NCI-H2107 (cell line): ENCODE results near the gene CFAP58.
"Not testable (repeated sequence)": the region's sequence is repeated elsewhere in the genome, so short reads cannot be mapped to it uniquely, and the experiment has no call there.

Experiments used
- DNase-seq: peaks from one replicate; lab custom pipeline; 2025; lab: John Stamatoyannopoulos, UW

The CFAP58 gene

DNA sequence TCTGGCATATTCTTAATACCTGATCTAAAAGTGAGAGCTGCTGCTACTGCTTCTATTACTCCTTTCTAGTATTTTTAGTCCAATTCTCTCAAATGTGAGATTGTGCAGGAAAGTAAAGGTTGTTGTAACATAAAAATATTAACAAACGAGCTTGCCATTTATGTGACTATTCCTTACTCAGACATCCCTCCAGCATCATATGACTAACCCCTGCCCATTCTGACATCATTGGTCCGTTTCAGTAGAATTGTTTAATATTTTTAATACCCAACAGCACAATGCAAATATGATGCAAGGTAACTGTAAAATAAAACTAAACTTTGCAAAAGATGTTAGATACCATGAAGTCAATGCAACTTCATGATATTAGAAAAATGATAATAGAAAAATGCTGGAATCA lies 83.6 kb downstream of the CFAP58 start:
- DNase-seq = no peak

DNA sequence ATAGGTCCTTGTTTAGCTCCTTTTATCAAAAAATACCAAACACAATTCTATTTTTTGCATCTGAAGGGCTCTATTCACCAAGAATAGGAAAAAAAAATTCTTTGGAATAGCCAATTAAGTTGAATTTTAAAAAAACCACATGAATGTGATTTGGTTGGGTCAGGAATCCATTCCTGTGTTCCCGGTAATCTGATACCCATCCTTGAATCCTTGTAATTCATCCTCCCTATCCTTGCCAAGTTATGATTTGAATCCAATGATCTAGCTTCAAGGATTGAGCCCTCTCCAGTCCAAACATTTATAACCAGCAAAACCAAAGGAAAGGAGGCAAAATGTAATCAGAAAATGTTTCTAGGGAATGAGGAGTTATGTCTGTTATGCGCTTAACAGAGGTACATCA lies 86.6 kb downstream of the CFAP58 start:
- no peak for DNase-seq

DNA sequence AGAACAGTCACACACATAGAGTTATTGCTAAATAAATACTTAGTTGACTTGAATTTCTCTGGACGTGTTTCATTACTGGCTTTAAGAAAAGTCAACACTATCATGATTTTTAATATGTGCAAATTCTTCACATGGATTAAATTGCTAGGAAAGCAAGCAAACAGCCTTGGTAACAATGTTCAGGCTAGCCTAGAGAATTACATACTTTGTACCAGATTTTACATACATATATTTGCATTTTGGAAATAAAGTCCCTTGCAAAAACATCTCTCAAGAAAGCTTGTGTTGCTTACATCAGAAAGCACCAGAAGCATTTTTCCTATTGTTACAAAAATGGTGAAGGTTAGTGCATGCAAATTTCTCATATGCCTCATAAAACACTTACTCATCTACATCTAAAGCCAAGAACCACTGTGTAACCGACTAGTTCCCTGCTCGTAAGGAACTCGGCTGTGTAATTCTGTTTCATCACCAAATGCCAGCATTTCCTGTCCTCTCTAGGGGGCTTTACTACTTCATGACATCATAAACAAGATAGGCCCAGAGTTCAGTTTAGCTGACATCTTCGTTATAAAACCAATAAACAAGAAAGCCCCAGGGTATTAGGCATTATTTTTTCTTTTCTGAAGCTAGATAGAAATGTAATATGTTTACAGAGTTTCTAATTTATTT lies 87.8 kb downstream of the CFAP58 start:
- DNase-seq = no peak

DNA sequence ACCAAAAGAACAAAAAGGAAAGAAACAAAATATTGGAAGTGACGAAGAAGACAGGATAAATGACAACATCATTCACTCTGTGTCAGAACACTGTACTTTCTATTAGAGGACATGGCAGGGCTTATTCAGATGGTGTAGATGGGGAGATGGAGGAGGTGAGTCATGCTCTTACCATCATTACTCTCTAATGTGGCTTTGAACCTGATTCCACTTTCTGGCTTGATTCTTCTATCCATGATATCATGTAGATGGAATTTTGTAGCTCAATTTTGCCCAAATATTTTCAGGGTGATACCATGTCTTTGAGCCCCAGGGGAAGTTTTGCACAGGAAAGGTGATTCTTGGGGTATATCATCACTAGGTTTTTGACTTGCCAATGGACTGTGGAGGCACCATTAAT lies 91.7 kb downstream of the CFAP58 start:
- no peak for DNase-seq

DNA sequence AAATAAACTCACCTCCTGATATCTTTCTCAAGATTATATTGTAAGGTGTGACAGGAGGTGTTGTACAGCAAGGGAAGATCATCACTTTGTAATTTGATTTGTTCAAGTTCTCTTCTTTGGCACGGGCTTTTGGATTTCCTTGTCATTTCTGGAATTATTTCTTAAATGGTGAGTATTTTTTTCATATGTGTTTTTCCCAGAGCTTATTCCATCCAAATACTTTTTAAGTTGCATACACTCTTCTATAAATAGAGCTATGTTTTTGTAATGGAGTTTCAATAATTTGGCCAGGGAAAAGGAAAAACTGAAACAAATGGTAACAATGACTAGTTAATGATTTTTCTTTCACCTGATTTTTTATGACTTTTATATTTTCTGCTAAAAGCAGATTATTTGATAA lies 92.5 kb downstream of the CFAP58 start:
- no peak for DNase-seq

DNA sequence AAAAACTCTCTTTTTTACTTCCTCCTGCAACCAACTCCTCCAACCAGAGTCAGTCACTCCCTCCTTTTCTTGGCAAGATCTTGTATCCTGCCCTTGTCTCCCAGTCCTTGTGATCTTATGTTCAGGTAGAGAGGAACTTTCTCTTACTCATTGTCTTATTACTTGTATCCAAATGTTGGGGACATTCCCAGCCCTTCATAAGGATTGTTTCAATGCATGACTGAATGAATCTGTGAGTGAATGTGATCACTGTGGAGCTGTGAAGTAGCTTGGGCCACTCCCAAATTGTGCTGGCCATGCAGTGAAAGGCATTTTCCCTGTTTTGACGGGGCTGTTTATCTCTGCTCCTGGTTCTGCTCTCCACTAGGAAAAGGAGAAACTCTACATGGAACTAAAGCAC lies 93.7 kb downstream of the CFAP58 start:
- no peak for DNase-seq

DNA sequence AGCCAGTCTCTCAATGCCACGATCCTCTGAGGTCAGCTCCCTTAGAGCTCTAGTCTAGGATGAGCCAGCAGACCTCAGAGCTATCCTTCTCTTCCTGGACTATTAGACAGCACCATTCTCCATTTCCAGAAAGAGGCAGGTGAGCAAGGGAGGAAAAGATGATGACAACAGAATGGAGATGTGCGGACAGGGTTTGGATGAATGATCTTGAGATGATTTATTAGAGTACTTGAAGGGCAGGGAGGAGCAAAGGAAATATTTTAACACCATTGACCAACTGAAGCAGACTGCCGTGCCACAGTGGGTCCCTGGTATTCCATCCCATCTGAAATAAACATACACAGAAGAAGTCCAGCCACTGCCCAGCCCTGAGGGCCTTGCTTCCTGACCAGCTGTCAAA lies 94.3 kb downstream of the CFAP58 start:
- no peak for DNase-seq

DNA sequence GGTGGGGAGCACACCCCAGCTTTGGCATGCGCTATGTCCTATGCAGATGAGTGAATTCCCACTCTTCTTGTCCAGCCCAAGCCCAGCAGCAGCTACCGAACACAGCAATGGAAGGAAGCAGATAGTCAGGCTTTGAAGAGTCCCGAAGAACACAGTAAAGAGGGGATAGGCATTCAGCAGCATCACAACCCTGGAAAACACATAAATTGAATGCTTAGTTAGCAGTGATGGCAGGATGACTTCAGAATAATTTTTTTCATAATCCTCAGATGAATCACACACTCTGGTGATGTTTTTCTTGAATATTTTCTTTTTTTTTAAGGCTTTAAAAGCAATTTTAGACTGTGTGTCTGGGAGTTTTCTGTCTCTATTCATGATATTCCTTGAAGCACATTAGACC lies 95.8 kb downstream of the CFAP58 start:
- DNase-seq = no peak

DNA sequence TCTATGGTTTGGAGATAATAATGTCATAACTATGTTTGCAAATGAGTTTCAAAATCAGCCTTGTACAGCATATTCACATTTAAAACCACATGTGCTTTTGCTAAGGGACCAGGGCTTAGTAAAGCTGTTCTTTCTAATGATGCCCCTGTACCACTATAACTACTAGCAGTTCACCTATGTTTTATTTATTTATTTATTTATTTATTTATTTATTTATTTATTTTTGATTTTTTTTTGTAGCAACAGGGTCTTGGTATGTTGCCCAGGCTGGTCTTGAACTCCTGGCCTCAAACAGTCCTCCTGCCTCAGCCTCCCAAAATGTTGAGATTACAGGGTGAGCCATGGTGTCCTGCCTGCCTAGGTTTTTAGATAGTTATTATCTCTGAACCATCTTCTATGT lies 96.9 kb downstream of the CFAP58 start:
- no peak for DNase-seq

DNA sequence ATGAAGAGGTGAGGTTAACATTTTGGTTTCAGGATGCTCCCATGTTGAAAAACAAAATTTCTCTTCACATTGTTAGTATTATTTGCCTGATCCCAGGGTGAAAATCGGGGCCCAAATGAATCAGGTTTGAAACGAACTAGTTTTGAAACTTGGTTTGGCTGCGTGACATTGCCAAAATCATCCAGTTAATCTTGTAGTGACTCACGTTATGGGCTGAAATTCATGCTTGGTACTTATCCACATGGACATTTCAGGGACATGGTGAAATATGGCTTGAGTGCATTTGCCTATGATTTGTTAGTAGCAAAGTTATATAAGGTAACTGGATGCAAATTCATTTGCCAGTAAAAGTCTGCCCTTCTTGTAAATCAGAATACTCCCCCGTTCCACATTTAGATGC lies 97.3 kb downstream of the CFAP58 start:
- DNase-seq = no peak

DNA sequence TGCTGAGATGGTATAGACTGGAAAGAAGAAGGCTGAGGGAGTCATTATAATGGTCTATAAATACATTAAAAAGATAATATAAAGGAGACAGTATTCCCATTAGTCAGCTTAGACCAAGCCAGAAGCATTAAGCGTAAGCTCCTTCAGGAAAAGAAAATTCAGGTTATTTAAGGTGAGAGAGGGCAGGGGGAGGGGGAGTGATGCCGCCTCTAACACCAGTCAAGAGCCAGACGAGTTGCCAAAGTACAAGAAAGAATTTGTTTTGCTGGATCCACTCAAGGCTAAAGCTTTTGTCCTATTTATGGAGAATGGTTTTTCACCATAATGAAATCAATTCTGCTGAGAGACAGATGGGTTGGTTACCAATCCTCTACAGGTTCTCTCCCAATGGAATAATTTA lies 99.3 kb downstream of the CFAP58 start:
- DNase-seq = no peak

DNA sequence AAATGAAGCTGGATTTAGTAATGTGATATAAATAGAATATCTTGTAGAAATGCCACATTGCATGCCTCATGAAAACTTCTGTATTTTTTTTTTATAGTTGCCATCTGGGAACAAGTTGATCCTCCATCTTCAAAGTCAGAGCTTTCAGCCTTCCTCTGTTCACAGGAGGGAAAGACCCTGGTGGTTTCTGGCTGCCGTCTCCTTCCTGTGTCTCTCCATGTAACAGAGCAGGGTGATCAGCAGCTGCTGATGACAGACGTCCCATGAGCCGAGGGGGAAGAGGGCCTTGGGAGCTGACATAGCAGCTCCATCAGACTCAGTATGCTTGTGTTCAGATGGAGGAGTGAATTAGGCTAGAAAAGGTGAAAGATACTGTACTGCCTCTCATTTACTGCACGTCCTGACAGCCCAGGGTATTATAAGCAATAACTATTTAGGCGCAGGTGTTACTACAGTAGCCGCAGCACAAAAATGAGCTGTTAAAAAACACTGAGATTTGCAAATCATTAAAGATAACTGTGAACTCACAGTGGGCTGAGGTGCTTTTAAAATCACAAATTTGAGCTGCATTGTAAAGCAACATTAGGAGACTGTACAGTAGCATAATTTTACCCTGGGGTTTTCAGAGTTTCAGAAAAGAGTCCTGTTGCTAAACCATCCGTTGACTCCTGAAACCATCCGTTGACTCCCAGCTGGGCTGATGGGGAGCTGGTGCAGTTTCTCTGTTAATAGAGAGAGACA lies 103.3 kb downstream of the CFAP58 start:
- DNase-seq = no peak

DNA sequence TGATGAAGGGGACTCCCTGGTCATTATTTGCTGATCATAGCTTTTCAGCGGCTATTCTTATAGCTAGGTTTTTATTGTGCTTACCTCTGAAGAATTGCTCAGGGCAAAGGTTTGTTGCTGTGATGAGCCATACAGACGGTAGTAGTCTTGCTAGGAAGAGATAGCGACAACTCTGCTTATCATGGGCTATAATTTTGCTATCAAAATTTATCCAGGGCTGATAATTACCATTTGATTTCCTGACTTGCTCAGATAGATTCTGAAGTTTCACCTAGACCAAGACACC lies 103.9 kb downstream of the CFAP58 start:
- DNase-seq = no peak

DNA sequence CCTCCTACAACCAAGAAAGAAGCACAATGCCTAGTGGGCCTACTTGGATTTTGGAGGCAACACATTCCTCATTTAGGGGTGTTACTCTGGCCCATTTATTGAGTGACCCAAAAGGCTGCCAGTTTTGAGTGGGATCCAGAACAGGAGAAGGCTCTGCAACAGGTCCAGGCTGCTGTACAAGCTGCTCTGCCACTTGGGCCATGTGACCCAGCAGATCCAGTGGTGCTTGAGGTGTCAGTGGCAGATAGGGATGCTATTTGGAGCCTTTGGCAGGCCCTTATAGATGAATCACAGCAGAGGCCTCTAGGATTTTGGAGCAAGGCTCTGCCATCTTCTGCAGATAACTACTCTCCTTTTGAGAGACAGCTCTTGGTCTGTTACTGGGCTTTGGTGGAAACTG lies 111.9 kb downstream of the CFAP58 start:
- DNase-seq = not testable (repeated sequence)

DNA sequence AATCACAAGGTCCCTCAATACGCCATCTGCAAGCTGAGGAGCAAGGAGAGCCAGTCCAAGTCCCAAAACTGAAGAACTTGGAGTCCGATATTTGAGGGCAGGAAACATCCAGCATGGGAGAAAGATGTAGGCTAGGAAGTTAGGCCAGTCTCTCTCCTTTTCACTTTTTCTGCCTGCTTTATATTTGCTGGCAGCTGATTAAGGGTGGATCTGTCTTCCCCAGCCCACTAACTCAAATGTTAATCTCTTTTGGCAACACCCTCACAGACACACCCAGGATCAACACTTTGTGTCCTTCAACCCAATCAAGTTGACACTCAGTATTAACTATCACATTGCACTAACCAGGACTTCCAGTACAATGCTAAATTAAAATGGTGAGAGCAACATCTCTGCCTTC lies 115.2 kb downstream of the CFAP58 start:
- DNase-seq = not testable (repeated sequence)

DNA sequence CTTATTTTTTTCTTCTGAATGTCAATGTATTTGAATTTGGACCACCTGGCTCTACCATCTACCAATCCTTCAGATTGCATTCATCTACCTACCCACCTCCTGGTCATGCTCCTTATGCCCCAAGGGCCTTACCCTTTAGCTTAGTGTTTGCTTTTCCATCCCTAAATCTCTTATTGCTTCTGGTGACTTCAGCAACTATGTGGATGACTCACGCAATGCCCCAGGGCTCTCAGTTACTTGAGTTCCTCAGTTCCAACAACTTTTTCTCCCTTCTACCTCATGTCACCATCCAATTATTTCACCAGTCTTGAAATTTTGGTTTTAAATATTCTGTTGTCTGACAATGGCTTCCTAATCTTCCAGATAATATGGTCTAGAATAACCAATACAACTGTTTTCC lies 118.9 kb downstream of the CFAP58 start:
- no peak for DNase-seq

DNA sequence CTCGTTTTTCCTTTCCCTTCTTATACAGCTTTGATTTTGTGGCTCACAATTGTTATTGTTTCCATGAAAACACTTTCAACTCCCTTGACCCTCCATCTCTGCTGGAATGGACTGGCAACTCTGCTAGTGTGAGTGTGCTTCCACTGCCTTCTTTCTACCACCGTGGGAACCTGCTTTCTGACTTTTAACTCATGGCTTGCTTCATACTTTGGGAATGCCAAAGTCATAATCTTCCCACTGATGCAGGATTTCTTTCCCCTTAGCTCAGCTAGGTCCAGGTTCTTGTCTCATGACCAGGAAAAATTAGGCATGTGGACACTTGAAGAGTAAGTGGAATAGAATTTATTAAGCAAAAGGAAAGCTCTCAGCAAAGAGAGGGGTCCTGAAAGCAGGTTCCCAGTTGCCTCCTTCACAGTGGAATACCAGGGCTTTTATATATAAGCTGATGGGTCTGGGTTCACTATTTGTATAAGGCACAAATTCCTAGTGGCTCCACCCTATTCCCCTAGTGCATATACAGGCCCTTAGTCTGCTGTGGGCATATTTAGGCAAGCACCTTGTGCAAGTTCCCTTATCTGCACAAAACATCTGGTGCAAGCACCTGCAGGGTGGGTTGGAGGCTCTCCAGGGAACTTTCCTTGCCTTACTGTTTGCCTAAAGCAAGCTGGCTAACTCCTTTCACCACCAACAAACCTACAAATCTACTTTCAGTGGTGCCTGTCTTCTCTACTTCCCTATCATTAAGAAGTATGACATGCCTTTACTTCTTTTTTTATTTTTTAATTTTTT lies 119.5 kb downstream of the CFAP58 start:
- no peak for DNase-seq

DNA sequence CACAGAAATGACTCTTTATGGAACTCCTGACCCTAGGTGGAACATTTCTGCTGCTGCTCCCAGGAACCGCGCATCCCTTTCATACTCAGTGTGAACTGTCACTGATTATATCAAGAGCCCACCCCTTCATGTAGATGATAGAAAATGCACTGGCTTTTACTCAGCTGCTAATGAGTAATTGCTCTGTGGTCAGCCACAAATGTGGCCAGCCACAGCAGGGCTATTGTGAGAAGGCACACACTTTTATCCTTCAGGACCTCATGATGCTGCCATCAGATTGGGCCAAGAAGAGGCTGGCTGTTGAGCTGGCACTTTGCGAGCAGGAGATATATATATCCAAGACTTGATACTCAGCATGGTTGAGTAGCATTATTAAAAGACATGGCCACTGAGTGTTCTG lies 124.7 kb downstream of the CFAP58 start:
- no peak for DNase-seq

DNA sequence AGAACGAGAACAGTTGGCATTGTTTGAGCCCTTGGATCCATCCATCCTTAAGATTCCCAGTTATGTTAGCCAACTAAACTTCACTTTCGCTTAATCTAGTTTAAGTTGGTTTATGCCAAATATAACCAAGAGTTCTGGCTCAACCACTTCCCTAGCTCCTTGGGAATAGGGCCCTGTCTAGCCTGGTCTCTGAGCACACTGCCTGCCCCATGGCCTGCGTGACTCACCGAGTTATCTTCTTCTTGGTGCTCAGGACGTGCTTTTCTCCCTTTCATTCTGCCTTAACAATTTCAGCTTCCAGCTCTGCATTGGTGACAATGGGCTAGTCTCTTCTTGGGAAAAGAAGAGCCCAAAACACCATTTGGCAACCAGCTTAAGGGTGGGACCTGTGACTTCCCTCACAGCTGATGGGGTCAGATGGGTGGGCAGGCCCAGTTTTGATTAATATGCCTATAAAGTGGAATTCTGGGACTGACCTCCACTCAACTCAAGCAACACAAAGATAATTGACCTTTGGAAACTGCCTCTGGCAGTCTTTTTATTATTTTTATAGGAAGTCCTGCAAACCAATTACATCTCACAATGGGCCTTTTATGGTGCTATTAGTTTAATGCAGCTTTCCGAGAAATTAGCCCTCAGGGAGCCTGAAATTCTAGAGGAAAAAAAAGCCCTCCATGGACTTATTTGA lies 126.4 kb downstream of the CFAP58 start:
- DNase-seq = no peak

DNA sequence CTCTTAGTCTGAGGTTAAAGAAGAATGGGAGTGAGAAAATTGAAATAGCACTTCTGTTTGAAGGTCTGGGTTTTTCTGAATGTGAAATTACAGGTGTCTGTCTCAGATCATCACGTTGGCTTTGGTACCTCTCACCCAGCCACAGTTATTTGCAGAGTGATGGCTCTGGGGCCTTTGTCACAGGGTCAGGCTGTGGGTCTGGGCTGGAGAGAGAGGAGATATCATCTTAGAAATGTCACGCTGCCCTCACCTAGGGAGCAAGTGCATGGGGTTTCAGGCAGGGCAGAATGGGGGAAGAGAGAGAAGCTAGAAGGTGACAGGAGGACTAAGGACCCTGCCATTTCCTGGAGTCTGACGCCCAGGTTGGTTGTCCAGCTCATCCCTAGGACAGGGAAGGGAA lies 127.2 kb downstream of the CFAP58 start:
- DNase-seq = no peak

DNA sequence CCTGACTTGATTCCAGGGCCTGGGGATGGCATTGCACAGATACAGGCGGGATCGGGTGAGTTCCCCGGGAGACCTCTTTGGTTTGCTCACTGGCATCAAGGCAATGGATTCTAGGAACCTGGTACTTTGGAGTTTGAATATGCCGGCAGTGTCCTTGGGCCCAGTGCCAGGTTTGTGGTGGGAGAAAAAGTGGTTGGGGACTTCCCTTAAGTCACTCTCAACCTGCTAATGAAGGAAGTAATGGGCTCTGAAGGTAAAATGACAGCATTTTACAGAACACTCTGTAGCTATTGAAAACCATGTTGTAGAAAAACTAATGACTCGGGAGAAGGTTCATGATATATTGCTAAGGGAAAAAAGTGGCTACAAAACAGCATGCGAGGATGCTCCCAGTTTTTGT lies 129.9 kb downstream of the CFAP58 start:
- no peak for DNase-seq

DNA sequence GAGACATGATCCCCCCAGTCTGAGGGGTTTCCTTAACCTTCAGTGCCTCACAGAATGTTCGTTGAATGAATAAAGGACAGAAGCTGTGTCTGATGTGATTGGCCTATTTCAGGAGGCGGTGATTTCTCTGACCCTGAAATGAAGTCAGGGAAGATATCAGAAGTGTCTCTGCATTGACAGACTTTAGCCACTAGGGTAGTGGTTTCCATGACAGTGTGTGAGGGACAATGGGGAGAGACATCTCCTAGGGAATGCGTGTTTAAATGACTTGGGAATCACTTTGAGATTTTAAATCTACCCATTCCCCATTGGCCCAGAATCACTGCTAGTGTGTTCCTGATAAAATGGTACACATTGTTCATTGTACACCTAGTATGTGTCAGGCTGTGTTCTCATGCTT lies 132.0 kb downstream of the CFAP58 start:
- DNase-seq = no peak

DNA sequence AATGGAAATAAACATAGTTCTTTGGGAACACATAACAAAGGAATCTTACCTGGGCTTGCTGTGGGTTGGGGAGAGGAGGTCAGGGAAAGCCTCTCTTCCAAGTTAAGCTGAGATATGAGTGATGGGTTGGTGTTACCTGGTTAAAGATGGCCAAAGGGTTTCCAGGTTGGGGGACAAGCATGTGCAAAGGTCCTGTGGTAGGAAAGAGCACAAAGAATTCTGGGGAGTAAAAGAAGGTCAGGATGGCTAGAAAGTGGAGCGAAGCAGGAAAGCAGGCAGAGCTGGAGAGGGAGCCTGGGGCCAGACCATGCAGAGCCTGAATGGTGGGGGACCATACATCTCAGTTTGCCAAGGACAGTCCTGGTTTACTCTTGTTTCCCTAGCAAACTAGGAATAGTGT lies 133.2 kb downstream of the CFAP58 start:
- no peak for DNase-seq
